ENCODE results near the gene ITCH.

Gene ITCH

DNA sequence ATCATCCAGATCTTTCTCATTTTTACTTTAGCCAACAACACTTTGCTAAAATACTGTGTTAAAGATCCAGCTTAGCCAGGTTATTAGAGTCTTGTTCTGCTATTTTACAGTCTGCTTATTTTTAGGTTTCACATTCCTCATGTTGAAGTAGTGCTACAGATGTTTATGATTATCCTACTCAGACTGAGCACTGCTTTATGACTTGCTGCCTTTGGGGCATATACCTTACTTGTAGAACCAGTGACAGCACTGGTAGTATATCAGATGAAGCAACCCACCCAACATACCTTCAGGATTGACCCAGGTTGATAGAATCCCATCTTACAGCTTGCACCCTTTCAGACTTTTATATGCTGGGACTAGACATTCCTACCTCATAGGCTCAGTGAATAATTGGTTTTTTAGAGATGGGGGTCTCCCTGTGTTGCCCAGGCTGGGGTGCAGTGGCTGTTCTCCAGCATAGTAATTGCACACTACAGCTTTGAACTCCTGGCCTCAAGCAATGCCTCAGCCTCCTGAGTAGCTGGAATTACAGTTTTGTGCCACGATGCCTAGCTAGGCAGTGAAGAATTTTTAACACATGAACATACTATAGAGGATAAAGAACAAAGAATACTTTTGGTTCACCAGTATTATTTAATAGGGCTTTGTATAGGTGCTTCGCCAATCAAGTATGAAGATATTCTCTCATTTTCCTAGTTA, 89.4 kb downstream of the ITCH start:
- TF ChIP-seq, protein P1, sequence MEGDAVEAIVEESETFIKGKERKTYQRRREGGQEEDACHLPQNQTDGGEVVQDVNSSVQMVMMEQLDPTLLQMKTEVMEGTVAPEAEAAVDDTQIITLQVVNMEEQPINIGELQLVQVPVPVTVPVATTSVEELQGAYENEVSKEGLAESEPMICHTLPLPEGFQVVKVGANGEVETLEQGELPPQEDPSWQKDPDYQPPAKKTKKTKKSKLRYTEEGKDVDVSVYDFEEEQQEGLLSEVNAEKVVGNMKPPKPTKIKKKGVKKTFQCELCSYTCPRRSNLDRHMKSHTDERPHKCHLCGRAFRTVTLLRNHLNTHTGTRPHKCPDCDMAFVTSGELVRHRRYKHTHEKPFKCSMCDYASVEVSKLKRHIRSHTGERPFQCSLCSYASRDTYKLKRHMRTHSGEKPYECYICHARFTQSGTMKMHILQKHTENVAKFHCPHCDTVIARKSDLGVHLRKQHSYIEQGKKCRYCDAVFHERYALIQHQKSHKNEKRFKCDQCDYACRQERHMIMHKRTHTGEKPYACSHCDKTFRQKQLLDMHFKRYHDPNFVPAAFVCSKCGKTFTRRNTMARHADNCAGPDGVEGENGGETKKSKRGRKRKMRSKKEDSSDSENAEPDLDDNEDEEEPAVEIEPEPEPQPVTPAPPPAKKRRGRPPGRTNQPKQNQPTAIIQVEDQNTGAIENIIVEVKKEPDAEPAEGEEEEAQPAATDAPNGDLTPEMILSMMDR (IDR thresholded peaks at IDR 0.05; ENCODE audit: low read depth, low read length, missing control alignments), result no peak
- no peak overlapping the region for H3K4me3 ChIP-seq (ENCODE audit: low read depth, low read length)
- DNase-seq (ENCODE audit: low read depth), result no peak

DNA sequence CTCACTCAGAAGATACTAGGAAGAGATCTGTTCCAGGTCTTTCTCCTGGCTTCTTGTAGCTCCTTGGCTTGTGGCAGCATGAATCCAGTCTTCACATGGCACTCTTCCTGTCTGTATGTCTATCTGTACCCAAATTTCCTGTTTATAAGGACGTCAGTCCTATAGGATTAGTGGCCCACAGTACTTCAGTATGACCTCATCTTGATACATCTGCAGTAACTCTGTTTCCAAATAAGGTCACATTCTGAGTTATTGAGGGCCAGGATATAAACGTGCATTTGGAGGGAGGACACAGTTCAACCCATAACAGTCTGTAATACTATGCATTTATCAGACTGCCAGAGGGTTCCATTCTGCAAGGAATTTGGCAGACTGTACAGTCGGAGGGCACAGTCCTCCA, 95.6 kb downstream of the ITCH start:
- DNase-seq (ENCODE audit: low read depth), result no peak
- TF ChIP-seq, protein P1 (IDR thresholded peaks at IDR 0.05; ENCODE audit: low read depth, low read length, missing control alignments), result no peak

GRCh38 chr20:34459209-34459897, 96.3 kb downstream of the ITCH start:
- TF ChIP-seq, protein P1 (IDR thresholded peaks at IDR 0.05; ENCODE audit: low read depth, low read length, missing control alignments), result no peak
- H3K4me3 ChIP-seq (ENCODE audit: low read depth, low read length), result no peak overlapping the region
- no peak for DNase-seq (ENCODE audit: low read depth)

More for the DNA sequence above, 95.6 kb downstream of the ITCH start:
- no peak overlapping the region for H3K4me3 ChIP-seq (ENCODE audit: low read depth, low read length)

- no peak overlapping the region for H3K4me3 ChIP-seq (ENCODE audit: low read depth, low read length)
- no peak for DNase-seq (ENCODE audit: low read depth)
- TF ChIP-seq, protein P1 (IDR thresholded peaks at IDR 0.05; ENCODE audit: low read depth, low read length, missing control alignments), result no peak
Measured at GRCh38 chr20:34461779-34462087, 98.7 kb downstream of the ITCH start.

GRCh38 chr20:34468951-34469350, 105.9 kb downstream of the ITCH start:
- TF ChIP-seq, protein P1 (IDR thresholded peaks at IDR 0.05; ENCODE audit: low read depth, low read length, missing control alignments), result no peak
- no peak overlapping the region for H3K4me3 ChIP-seq (ENCODE audit: low read depth, low read length)
- DNase-seq (ENCODE audit: low read depth), result no peak

GRCh38 chr20:34472246-34472925, 109.3 kb downstream of the ITCH start:
- no peak overlapping the region for H3K4me3 ChIP-seq (ENCODE audit: low read depth, low read length)
- DNase-seq (ENCODE audit: low read depth), result no peak
- TF ChIP-seq, protein P1 (IDR thresholded peaks at IDR 0.05; ENCODE audit: low read depth, low read length, missing control alignments), result no peak

Measured in GM12864 (cell line).